ENCODE data around the gene JMJD7. TPM values are rescaled to one million over a fixed set of nuclear protein-coding genes. Genes with fewer than 3 reads are reported as not detected.

The JMJD7 gene
- total RNA-seq, 1 experiment from 2014 or later: 13.2 TPM

DNA sequence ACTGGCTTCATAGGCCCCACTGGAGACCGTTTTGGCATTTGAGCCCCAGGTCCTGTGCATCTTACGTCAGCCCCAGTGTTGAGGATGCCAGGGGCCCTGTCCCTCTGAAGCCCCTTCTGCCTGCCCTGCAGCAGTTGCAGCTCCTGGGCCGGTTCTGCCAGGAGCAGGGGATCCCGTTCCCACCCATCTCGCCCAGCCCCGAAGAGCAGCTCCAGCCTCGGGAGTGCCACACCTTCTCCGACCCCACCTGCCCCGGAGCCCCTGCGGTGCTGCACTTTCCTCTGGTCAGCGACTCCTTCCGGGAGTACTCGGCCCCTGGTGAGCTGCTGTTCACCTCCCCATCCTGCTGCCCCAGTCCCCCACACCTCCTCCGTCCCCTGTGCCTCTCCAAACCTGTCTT lies 19.3 kb downstream of the JMJD7 start:
- BruUV-seq (replicated peaks): no TSS peak

DNA sequence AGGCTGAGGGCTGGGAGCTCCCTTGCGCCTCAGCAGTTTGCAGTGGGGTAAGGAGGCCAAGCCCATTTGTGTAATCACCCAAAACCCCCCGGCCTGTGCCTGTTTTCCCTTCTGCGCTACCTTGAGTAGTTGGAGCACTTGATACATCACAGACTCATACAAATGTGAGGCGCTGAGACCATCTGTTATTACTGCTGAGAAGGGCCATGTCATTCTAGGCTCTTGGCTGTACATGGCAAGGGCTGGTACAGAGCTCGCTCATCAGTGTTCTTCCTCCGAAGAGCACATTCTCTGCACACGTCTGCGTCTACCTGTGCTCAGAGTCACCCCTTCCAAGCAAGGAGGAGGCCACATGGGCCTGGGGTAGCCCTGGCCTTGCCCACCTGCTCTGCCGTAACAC lies 20.1 kb downstream of the JMJD7 start:
- Histone ChIP-seq H3K36me3 (ENCODE audit: control insufficient read depth, insufficient read depth, low read length) (no peaks in the 10 kb centered on the region), H3K27me3 (ENCODE audit: control insufficient read depth, insufficient read depth, low read length) (no peaks in the 10 kb centered on the region), H3K4me1 (ENCODE audit: control insufficient read depth, insufficient read depth, low read length) (no peaks in the 10 kb centered on the region), H3K27ac (ENCODE audit: low read length) (no peak overlapping the region), H3K9me3 (ENCODE audit: control insufficient read depth, insufficient read depth, low read depth, low read length) (no peaks in the 10 kb centered on the region), H3K4me3 (ENCODE audit: low read depth in 2 of 2, low read length in 2 of 2) (no peak overlapping the region)
- intact Hi-C loops (cut with micrococcal nuclease; ENCODE audit: unreplicated experiment): no loop called here
- CTCF ChIA-PET: no interaction called here
- DNase-seq (ENCODE audit: low read depth, low spot score) (no peak), ATAC-seq (no peak)
- in situ Hi-C loops (cut with HindIII; ENCODE audit: low pct_unique_long_range_greater_than_20kb, low sequenced_read_pairs): no loop called here
- TF ChIP-seq, protein P1, sequence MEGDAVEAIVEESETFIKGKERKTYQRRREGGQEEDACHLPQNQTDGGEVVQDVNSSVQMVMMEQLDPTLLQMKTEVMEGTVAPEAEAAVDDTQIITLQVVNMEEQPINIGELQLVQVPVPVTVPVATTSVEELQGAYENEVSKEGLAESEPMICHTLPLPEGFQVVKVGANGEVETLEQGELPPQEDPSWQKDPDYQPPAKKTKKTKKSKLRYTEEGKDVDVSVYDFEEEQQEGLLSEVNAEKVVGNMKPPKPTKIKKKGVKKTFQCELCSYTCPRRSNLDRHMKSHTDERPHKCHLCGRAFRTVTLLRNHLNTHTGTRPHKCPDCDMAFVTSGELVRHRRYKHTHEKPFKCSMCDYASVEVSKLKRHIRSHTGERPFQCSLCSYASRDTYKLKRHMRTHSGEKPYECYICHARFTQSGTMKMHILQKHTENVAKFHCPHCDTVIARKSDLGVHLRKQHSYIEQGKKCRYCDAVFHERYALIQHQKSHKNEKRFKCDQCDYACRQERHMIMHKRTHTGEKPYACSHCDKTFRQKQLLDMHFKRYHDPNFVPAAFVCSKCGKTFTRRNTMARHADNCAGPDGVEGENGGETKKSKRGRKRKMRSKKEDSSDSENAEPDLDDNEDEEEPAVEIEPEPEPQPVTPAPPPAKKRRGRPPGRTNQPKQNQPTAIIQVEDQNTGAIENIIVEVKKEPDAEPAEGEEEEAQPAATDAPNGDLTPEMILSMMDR (IDR thresholded peaks at IDR 0.05): no peak
- TF ChIP-seq POLR2AphosphoS5 (IDR thresholded peaks at IDR 0.05; ENCODE audit: low read depth, low read length): no peak
- no peak for TF ChIP-seq TCF7L2 (IDR thresholded peaks at IDR 0.05; ENCODE audit: low read depth, low read length)
- TF ChIP-seq SIN3A (IDR thresholded peaks at IDR 0.05; ENCODE audit: borderline replicate concordance, insufficient read depth, low read depth, low read length): no peak
- TF ChIP-seq, protein P2, sequence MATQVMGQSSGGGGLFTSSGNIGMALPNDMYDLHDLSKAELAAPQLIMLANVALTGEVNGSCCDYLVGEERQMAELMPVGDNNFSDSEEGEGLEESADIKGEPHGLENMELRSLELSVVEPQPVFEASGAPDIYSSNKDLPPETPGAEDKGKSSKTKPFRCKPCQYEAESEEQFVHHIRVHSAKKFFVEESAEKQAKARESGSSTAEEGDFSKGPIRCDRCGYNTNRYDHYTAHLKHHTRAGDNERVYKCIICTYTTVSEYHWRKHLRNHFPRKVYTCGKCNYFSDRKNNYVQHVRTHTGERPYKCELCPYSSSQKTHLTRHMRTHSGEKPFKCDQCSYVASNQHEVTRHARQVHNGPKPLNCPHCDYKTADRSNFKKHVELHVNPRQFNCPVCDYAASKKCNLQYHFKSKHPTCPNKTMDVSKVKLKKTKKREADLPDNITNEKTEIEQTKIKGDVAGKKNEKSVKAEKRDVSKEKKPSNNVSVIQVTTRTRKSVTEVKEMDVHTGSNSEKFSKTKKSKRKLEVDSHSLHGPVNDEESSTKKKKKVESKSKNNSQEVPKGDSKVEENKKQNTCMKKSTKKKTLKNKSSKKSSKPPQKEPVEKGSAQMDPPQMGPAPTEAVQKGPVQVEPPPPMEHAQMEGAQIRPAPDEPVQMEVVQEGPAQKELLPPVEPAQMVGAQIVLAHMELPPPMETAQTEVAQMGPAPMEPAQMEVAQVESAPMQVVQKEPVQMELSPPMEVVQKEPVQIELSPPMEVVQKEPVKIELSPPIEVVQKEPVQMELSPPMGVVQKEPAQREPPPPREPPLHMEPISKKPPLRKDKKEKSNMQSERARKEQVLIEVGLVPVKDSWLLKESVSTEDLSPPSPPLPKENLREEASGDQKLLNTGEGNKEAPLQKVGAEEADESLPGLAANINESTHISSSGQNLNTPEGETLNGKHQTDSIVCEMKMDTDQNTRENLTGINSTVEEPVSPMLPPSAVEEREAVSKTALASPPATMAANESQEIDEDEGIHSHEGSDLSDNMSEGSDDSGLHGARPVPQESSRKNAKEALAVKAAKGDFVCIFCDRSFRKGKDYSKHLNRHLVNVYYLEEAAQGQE (IDR thresholded peaks at IDR 0.05; ENCODE audit: insufficient read depth in 1 of 2, low read depth in 2 of 2, low read length in 1 of 2): no peak
- BruUV-seq (replicated peaks): no TSS peak
- POLR2A ChIA-PET: no interaction called here

More for the DNA sequence above, 19.3 kb downstream of the JMJD7 start:
- in situ Hi-C loops (cut with HindIII; ENCODE audit: low pct_unique_long_range_greater_than_20kb, low sequenced_read_pairs): no loop called here
- Histone ChIP-seq H3K27me3 (ENCODE audit: control insufficient read depth, insufficient read depth, low read length) (no peaks in the 10 kb centered on the region), H3K4me3 (ENCODE audit: low read depth in 2 of 2, low read length in 2 of 2) (no peak overlapping the region), H3K36me3 (ENCODE audit: control insufficient read depth, insufficient read depth, low read length) (no peaks in the 10 kb centered on the region), H3K9me3 (ENCODE audit: control insufficient read depth, insufficient read depth, low read depth, low read length) (no peaks in the 10 kb centered on the region), H3K4me1 (ENCODE audit: control insufficient read depth, insufficient read depth, low read length) (no peaks in the 10 kb centered on the region), H3K27ac (ENCODE audit: low read length) (no peak overlapping the region)
- no peak for DNase-seq (ENCODE audit: low read depth, low spot score)
- intact Hi-C loops (cut with micrococcal nuclease; ENCODE audit: unreplicated experiment): no loop called here
- no peak for TF ChIP-seq SIN3A (IDR thresholded peaks at IDR 0.05; ENCODE audit: borderline replicate concordance, insufficient read depth, low read depth, low read length)
- TF ChIP-seq, protein P1 (IDR thresholded peaks at IDR 0.05): no peak
- no peak for TF ChIP-seq TCF7L2 (IDR thresholded peaks at IDR 0.05; ENCODE audit: low read depth, low read length)
- no peak for TF ChIP-seq POLR2AphosphoS5 (IDR thresholded peaks at IDR 0.05; ENCODE audit: low read depth, low read length)
- TF ChIP-seq, protein P2 (IDR thresholded peaks at IDR 0.05; ENCODE audit: insufficient read depth in 1 of 2, low read depth in 2 of 2, low read length in 1 of 2): no peak
- ChIA-PET CTCF (no interaction called here), POLR2A (no interaction called here)
- ATAC-seq: no peak
